BJ (cell line): ENCODE results near the gene LAD1. TPM values are rescaled to one million over a fixed set of nuclear protein-coding genes. Genes with fewer than 3 reads are reported as not detected.

ENCODE experiments used
- CTCF ChIA-PET: fragments of 350-600 bp; formaldehyde crosslinking; extraction: SDS; loops from one replicate; lab custom pipeline; 2021; ENCODE audit warnings: antibody characterized with exemption, inconsistent platforms; lab: Yijun Ruan, JAX
- POLR2A ChIA-PET: fragments of 300-600 bp; sonication (Branson Sonifier 250); formaldehyde crosslinking; extraction: SDS; loops from one replicate; lab custom pipeline; 2021; ENCODE audit warnings: antibody characterized with exemption; lab: Charles Lee
- DNase-seq: peaks from one replicate; pipeline ENCODE4 v3.0.0-alpha.2; 2011; ENCODE audit warnings: low read depth
- H3K27me3 ChIP-seq: 2 replicates; pipeline ENCODE4 v1.6.0; 2011; ENCODE audit warnings: low read length; ENCODE audit not compliant: control insufficient read depth, insufficient read depth
- H3K36me3 ChIP-seq: 2 replicates; pipeline ENCODE4 v1.5.1; 2011; ENCODE audit warnings: low read length; ENCODE audit not compliant: control insufficient read depth, insufficient read depth
- H3K4me3 ChIP-seq: 2 replicates; pipeline ENCODE4 v1.5.1; 2011; ENCODE audit warnings: low read depth, mild to moderate bottlenecking, control low read depth, low read length
- CTCF ChIP-seq: IDR thresholded peaks from 2 replicates; pipeline ENCODE4 v1.5.1; 2011; ENCODE audit warnings: low read depth, mild to moderate bottlenecking, control low read depth, inconsistent platforms, low read length, moderate library complexity; ENCODE audit not compliant: insufficient read depth
- polyA plus RNA-seq: library from polyadenylated mRNA; depleted of rRNA; stranded (reverse); fragments of >200 nt; gene quantifications from 2 replicates; pipeline ENCODE4 v1.2.3, GENCODE V29; 2011

The LAD1 gene
- polyA plus RNA-seq, 1 experiment, result not detected

- ChIA-PET CTCF (interaction anchor here (0.5 to 7.7 kb wide), 37 partner anchors 12 to 232 kb away, joined by 3 to 136 read pairs (median 5); partner anchors contain the start of gene LAD1), POLR2A (no interaction called here)
- no peak for TF ChIP-seq CTCF
- H3K4me3 ChIP-seq, result no peak overlapping the region
- no peak for DNase-seq
- peaks cover 10% of the 10 kb centered on the region for H3K27me3 ChIP-seq
- H3K36me3 ChIP-seq, result no peaks in the 10 kb centered on the region
Observed at GRCh38 chr1:201347498-201348210, 51.5 kb downstream of the LAD1 start.

DNA sequence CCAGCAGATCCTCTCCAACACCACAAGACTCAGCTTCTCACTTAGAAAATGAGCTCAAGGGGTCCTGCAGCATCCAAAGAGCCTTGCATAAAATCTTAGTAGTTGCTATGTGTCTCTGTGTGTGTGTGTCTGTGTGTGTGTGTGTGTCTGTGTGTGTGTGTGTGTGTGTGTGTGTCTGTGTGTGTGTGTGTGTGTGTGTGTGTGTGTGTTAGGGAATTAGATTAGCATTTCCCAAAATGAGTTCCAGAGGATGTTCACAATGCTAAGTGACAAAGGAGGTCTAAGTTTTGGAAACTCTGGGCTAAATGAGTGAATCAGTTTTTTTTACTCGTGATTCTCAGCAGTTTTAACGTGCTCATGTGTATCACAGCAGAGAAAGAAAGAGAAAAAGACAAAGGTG, 52.1 kb downstream of the LAD1 start:
- Histone ChIP-seq H3K27me3 (peaks cover 10% of the 10 kb centered on the region), H3K4me3 (no peak overlapping the region), H3K36me3 (no peaks in the 10 kb centered on the region)
- POLR2A ChIA-PET, result interaction anchor here (0.5 kb wide), 1 partner anchor 256 kb away, joined by 8 read pairs; no protein-coding TSS in a partner anchor
- DNase-seq, result no peak
- CTCF ChIA-PET, result interaction anchor here (0.6 to 7.7 kb wide), 32 partner anchors 11 to 997 kb away, joined by 3 to 136 read pairs (median 6); partner anchors contain the start of gene LAD1
- TF ChIP-seq CTCF, result no peak

GRCh38 chr1:201346337-201346939, 52.7 kb downstream of the LAD1 start:
- no peak overlapping the region for H3K4me3 ChIP-seq
- H3K36me3 ChIP-seq, result no peaks in the 10 kb centered on the region
- H3K27me3 ChIP-seq, result peaks cover 10% of the 10 kb centered on the region
- ChIA-PET POLR2A (interaction anchor here (0.5 kb wide), 1 partner anchor 256 kb away, joined by 8 read pairs; no protein-coding TSS in a partner anchor), CTCF (interaction anchor here (0.6 to 7.7 kb wide), 35 partner anchors 10 to 998 kb away, joined by 3 to 136 read pairs (median 5); no protein-coding TSS in a partner anchor)
- DNase-seq, result no peak
- peak; percentile 80 for TF ChIP-seq CTCF

- no peak for DNase-seq
- POLR2A ChIA-PET, result no interaction called here
Observed at GRCh38 chr1:201345081-201345355, 54.1 kb downstream of the LAD1 start.

More at GRCh38 chr1:201345081-201345355, 54.1 kb downstream of the LAD1 start:
- TF ChIP-seq CTCF, result no peak
- CTCF ChIA-PET, result interaction anchor here (0.7 to 7.7 kb wide), 13 partner anchors 13 to 373 kb away, joined by 3 to 136 read pairs (median 10); no protein-coding TSS in a partner anchor
- H3K27me3 ChIP-seq, result peaks cover 8% of the 10 kb centered on the region
- no peak overlapping the region for H3K4me3 ChIP-seq
- no peaks in the 10 kb centered on the region for H3K36me3 ChIP-seq
